Neural cell (in vitro differentiated cells): ENCODE data around the gene SLC26A9. TPM values are rescaled to one million over a fixed set of nuclear protein-coding genes. Genes with fewer than 3 reads are reported as not detected.

ENCODE experiments used
- H2AFZ ChIP-seq: fragments of 200-600, 300-800 bp; sonication (generic), shearing (Covaris generic); 2 replicates; pipeline ENCODE4 v1.6.0; 2014; ENCODE audit warnings: low read depth, mild to moderate bottlenecking, antibody characterized with exemption, low read length, moderate library complexity
- H3F3A ChIP-seq: fragments of 200-600 bp; shearing (Covaris generic); 2 replicates; pipeline ENCODE4 v1.6.1; 2016; ENCODE audit warnings: mild to moderate bottlenecking, moderate library complexity, mixed read lengths, antibody characterized with exemption, low read length; ENCODE audit not compliant: insufficient read depth, poor library complexity, severe bottlenecking
- H3K27ac ChIP-seq: fragments of 200-600, 300-800 bp; sonication (generic), shearing (Covaris generic); 2 replicates; pipeline ENCODE4 v1.5.1; 2014; ENCODE audit warnings: mild to moderate bottlenecking, low read length, moderate library complexity
- H3K27me3 ChIP-seq: fragments of 300-800, 200-600 bp; sonication (generic), shearing (Covaris generic); 2 replicates; pipeline ENCODE4 v1.6.0; 2014; ENCODE audit warnings: mild to moderate bottlenecking, low read depth, low read length, moderate library complexity; ENCODE audit not compliant: insufficient read depth
- H3K36me3 ChIP-seq: fragments of 300-800, 200-600 bp; sonication (generic), shearing (Covaris generic); 2 replicates; pipeline ENCODE4 v1.5.1; 2014; ENCODE audit warnings: mild to moderate bottlenecking, antibody characterized with exemption, low read length, moderate library complexity; ENCODE audit not compliant: insufficient read depth
- H3K4me2 ChIP-seq: fragments of 300-800, 200-600 bp; sonication (generic), shearing (Covaris generic); 2 replicates; pipeline ENCODE4 v1.6.0; 2014; ENCODE audit warnings: mild to moderate bottlenecking, low read length
- H3K4me3 ChIP-seq: fragments of 300-800, 200-600 bp; sonication (generic), shearing (Covaris generic); 2 replicates; pipeline ENCODE4 v1.5.1; 2014; ENCODE audit warnings: mild to moderate bottlenecking, low read length, moderate library complexity
- H3K79me2 ChIP-seq: fragments of 200-600 bp; shearing (Covaris generic); replicated peaks from 2 replicates; pipeline ENCODE4 v1.6.0; 2014; ENCODE audit warnings: mild to moderate bottlenecking, low read length, moderate library complexity; ENCODE audit not compliant: insufficient read depth
- H3K9ac ChIP-seq: fragments of 300-800, 200-600 bp; sonication (generic), shearing (Covaris generic); 2 replicates; pipeline ENCODE4 v1.6.1; 2016; ENCODE audit warnings: mild to moderate bottlenecking, low read length, mixed read lengths
- H3K9me2 ChIP-seq: fragments of 200-600 bp; shearing (Covaris generic); 2 replicates; pipeline ENCODE4 v1.6.1; 2016; ENCODE audit warnings: mild to moderate bottlenecking, low read length, mixed read lengths; ENCODE audit not compliant: insufficient read depth
- H3K9me3 ChIP-seq: fragments of 200-600, 300-800 bp; sonication (generic), shearing (Covaris generic); 2 replicates; pipeline ENCODE4 v1.6.1; 2016; ENCODE audit warnings: mild to moderate bottlenecking, mixed run types, low read length, moderate library complexity, mixed read lengths
- H4K20me1 ChIP-seq: fragments of 200-600 bp; shearing (Covaris generic); 2 replicates; pipeline ENCODE4 v1.6.1; 2016; ENCODE audit warnings: mild to moderate bottlenecking, mixed run types; ENCODE audit not compliant: insufficient read depth
- EP300 ChIP-seq: fragments of 450-650 bp; conservative IDR thresholded peaks from 2 replicates; pipeline ENCODE4 v1.6.1; 2014; ENCODE audit warnings: antibody characterized with exemption, mild to moderate bottlenecking, moderate library complexity; ENCODE audit not compliant: poor library complexity, severe bottlenecking
- EZH2 ChIP-seq: fragments of 200-600, 300-800 bp; shearing (Covaris generic), sonication (generic); IDR thresholded peaks from 2 replicates; pipeline ENCODE4 v1.6.1; 2014; ENCODE audit warnings: antibody characterized with exemption, low read length, borderline replicate concordance, mild to moderate bottlenecking; ENCODE audit not compliant: insufficient read depth, poor library complexity, severe bottlenecking
- MXI1 ChIP-seq: fragments of 450-650 bp; conservative IDR thresholded peaks from 2 replicates; pipeline ENCODE4 v1.6.1; 2014; ENCODE audit warnings: antibody characterized with exemption, mild to moderate bottlenecking; ENCODE audit not compliant: poor library complexity, severe bottlenecking
- POLR2AphosphoS5 ChIP-seq: IDR thresholded peaks from 2 replicates; pipeline ENCODE4 v1.6.1; 2012
- RAD21 ChIP-seq: fragments of 450-650 bp; conservative IDR thresholded peaks from 2 replicates; pipeline ENCODE4 v1.6.1; 2014; ENCODE audit warnings: antibody characterized with exemption, mild to moderate bottlenecking, moderate library complexity
- SMC3 ChIP-seq: fragments of 450-650 bp; conservative IDR thresholded peaks from 2 replicates; pipeline ENCODE4 v1.6.1; 2014; ENCODE audit warnings: antibody characterized with exemption, mild to moderate bottlenecking, moderate library complexity; ENCODE audit not compliant: poor library complexity
- TAF1 ChIP-seq: IDR thresholded peaks from 2 replicates; pipeline ENCODE4 v1.6.1; 2012; ENCODE audit warnings: low read depth
- polyA plus RNA-seq: library from polyadenylated mRNA; depleted of rRNA; stranded (reverse); fragments of >200 nt; gene quantifications from 2 replicates; pipeline ENCODE4 v1.2.3, GENCODE V29; 2014
- TF ChIP-seq, protein P1 (sequence below): IDR thresholded peaks from 2 replicates; pipeline ENCODE4 v1.6.1; 2012; ENCODE audit warnings: borderline replicate concordance
- TF ChIP-seq, protein P2 (sequence below): fragments of 450-650 bp; IDR thresholded peaks from 2 replicates; pipeline ENCODE4 v1.5.1; 2014; ENCODE audit warnings: antibody characterized with exemption, mild to moderate bottlenecking, moderate library complexity; ENCODE audit not compliant: poor library complexity, severe bottlenecking

Gene SLC26A9
- polyA plus RNA-seq, 1 donor from 2014 or later, result not detected

DNA sequence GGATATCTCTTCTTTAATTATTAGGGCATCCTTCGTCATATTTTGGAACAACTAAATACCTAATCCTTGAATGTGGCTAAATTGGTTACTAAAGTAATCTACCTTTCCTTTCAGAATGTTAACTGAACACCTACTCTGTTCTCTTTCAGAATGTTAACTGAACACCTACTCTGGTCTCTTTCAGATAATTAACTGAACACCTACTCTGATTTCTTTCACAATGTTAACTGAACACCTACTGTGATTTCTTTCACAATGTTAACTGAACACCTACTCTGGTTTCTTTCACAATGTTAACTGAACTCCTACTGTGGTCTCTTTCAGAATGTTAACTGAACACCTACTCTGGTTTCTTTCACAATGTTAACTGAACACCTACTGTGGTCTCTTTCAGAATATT, 38.0 kb upstream of the SLC26A9 start:
- Histone ChIP-seq H3K9me3 (no peaks in the 10 kb centered on the region), H3K36me3 (no peaks in the 10 kb centered on the region), H4K20me1 (no peaks in the 10 kb centered on the region), H3K4me3 (no peak overlapping the region), H3K4me2 (no peak overlapping the region), H3K9ac (no peak overlapping the region), H3K27me3 (no peaks in the 10 kb centered on the region), H2AFZ (no peak overlapping the region), H3K27ac (no peak overlapping the region), H3K79me2 (no peaks in the 10 kb centered on the region), H3F3A (no peaks in the 10 kb centered on the region), H3K9me2 (no peaks in the 10 kb centered on the region)
- TF ChIP-seq EZH2, result no peak
- TF ChIP-seq MXI1, result no peak
- TF ChIP-seq, protein P1, sequence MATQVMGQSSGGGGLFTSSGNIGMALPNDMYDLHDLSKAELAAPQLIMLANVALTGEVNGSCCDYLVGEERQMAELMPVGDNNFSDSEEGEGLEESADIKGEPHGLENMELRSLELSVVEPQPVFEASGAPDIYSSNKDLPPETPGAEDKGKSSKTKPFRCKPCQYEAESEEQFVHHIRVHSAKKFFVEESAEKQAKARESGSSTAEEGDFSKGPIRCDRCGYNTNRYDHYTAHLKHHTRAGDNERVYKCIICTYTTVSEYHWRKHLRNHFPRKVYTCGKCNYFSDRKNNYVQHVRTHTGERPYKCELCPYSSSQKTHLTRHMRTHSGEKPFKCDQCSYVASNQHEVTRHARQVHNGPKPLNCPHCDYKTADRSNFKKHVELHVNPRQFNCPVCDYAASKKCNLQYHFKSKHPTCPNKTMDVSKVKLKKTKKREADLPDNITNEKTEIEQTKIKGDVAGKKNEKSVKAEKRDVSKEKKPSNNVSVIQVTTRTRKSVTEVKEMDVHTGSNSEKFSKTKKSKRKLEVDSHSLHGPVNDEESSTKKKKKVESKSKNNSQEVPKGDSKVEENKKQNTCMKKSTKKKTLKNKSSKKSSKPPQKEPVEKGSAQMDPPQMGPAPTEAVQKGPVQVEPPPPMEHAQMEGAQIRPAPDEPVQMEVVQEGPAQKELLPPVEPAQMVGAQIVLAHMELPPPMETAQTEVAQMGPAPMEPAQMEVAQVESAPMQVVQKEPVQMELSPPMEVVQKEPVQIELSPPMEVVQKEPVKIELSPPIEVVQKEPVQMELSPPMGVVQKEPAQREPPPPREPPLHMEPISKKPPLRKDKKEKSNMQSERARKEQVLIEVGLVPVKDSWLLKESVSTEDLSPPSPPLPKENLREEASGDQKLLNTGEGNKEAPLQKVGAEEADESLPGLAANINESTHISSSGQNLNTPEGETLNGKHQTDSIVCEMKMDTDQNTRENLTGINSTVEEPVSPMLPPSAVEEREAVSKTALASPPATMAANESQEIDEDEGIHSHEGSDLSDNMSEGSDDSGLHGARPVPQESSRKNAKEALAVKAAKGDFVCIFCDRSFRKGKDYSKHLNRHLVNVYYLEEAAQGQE, result no peak
- no peak for TF ChIP-seq RAD21
- no peak for TF ChIP-seq SMC3
- no peak for TF ChIP-seq TAF1
- TF ChIP-seq, protein P2, sequence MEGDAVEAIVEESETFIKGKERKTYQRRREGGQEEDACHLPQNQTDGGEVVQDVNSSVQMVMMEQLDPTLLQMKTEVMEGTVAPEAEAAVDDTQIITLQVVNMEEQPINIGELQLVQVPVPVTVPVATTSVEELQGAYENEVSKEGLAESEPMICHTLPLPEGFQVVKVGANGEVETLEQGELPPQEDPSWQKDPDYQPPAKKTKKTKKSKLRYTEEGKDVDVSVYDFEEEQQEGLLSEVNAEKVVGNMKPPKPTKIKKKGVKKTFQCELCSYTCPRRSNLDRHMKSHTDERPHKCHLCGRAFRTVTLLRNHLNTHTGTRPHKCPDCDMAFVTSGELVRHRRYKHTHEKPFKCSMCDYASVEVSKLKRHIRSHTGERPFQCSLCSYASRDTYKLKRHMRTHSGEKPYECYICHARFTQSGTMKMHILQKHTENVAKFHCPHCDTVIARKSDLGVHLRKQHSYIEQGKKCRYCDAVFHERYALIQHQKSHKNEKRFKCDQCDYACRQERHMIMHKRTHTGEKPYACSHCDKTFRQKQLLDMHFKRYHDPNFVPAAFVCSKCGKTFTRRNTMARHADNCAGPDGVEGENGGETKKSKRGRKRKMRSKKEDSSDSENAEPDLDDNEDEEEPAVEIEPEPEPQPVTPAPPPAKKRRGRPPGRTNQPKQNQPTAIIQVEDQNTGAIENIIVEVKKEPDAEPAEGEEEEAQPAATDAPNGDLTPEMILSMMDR, result no peak
- no peak for TF ChIP-seq POLR2AphosphoS5
- no peak for TF ChIP-seq EP300

DNA sequence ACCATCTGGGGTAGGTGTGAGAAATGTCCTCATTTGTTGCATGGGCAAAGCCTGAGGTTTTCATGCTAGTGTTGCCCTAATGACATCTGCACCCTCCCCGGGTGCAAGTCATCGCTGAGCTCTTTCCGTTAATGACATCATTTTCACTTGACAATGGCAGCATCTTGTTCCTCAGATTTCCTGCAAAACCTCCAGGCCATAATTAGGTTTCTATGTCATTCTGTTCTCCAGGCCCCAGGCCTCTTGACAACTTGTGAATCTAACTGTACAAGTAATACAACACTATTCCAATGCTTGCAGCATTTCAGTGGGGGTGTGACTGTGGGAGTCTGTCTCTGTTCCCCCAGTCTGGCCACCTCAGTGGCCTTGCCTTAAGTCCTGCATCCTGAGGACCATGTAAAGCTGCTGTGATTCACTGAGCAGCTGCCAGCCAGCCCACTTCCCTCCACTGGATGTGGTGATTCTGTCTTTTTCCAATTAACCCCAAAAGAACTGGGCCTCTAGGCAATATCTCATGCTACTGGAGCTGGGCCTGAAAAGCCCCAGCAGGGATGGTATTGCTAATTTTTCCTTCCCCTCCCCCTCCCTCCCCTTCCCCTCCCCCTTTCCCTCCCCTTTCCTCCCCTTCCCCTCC, 37.1 kb upstream of the SLC26A9 start:
- no peak overlapping the region for H3K9ac ChIP-seq
- no peak overlapping the region for H2AFZ ChIP-seq
- H3K27ac ChIP-seq, result no peak overlapping the region
- no peaks in the 10 kb centered on the region for H3K9me2 ChIP-seq
- no peaks in the 10 kb centered on the region for H3K36me3 ChIP-seq
- TF ChIP-seq MXI1 (no peak), POLR2AphosphoS5 (no peak), EP300 (no peak), SMC3 (no peak)
- H3K4me3 ChIP-seq, result no peak overlapping the region
- no peaks in the 10 kb centered on the region for H3K27me3 ChIP-seq
- no peak overlapping the region for H3K4me2 ChIP-seq
- no peaks in the 10 kb centered on the region for H4K20me1 ChIP-seq
- no peaks in the 10 kb centered on the region for H3F3A ChIP-seq
- no peaks in the 10 kb centered on the region for H3K9me3 ChIP-seq
- H3K79me2 ChIP-seq, result no peaks in the 10 kb centered on the region
